ENCODE data around the gene PCDHGA6. TPM values are rescaled to one million over a fixed set of nuclear protein-coding genes. Genes with fewer than 3 reads are reported as not detected.
"Not testable (repeated sequence)": the region's sequence is repeated elsewhere in the genome, so short reads cannot be mapped to it uniquely, and the experiment has no call there.

PCDHGA6 gene
- total RNA-seq, 1 donor from 2014 or later: 3.9 TPM

DNA sequence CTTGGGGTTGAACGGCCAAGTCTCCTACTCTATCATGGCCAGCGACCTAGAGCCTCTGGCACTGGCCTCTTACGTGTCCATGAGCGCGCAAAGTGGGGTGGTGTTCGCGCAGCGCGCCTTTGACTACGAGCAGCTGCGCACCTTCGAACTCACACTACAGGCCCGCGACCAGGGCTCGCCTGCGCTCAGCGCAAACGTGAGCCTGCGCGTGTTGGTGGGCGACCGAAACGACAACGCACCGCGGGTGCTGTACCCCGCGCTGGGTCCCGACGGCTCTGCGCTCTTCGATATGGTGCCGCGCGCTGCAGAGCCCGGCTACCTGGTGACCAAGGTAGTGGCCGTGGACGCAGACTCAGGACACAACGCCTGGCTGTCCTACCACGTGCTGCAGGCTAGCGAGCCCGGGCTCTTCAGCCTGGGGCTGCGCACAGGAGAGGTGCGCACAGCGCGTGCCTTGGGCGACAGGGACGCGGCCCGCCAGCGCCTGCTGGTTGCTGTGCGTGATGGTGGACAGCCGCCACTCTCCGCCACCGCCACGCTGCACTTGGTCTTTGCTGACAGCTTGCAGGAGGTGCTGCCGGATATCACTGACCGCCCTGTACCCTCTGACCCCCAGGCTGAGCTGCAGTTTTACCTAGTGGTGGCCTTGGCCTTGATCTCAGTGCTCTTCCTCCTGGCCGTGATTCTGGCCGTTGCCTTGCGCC, 26.0 kb downstream of the PCDHGA6 start:
- no peak for DNase-seq (ENCODE audit: low spot score)
- H3K27ac Mint-ChIP-seq (ENCODE audit: unreplicated experiment): no peak overlapping the region
- H3K36me3 Mint-ChIP-seq (ENCODE audit: low read depth, unreplicated experiment): peaks cover 48% of the 10 kb centered on the region
- peaks cover 2% of the 10 kb centered on the region for H3K27me3 Mint-ChIP-seq (ENCODE audit: unreplicated experiment)
- H3K4me1 Mint-ChIP-seq (ENCODE audit: unreplicated experiment): peaks cover 2% of the 10 kb centered on the region
- H3K4me3 Mint-ChIP-seq (ENCODE audit: unreplicated experiment): peak overlapping the region; percentile 88
- TF ChIP-seq, protein P1, sequence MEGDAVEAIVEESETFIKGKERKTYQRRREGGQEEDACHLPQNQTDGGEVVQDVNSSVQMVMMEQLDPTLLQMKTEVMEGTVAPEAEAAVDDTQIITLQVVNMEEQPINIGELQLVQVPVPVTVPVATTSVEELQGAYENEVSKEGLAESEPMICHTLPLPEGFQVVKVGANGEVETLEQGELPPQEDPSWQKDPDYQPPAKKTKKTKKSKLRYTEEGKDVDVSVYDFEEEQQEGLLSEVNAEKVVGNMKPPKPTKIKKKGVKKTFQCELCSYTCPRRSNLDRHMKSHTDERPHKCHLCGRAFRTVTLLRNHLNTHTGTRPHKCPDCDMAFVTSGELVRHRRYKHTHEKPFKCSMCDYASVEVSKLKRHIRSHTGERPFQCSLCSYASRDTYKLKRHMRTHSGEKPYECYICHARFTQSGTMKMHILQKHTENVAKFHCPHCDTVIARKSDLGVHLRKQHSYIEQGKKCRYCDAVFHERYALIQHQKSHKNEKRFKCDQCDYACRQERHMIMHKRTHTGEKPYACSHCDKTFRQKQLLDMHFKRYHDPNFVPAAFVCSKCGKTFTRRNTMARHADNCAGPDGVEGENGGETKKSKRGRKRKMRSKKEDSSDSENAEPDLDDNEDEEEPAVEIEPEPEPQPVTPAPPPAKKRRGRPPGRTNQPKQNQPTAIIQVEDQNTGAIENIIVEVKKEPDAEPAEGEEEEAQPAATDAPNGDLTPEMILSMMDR (IDR thresholded peaks at IDR 0.05; ENCODE audit: unreplicated experiment): no peak
- peaks cover 30% of the 10 kb centered on the region for H3K9me3 Mint-ChIP-seq (ENCODE audit: unreplicated experiment)

GRCh38 chr5:141402553-141403243, 29.0 kb downstream of the PCDHGA6 start, which contains the start of gene PCDHGA9:
TSS of gene PCDHGA9 (plus strand) at chr5:141402778. CDS start at chr5:141402953, 175 bp downstream.
- H3K27me3 Mint-ChIP-seq (ENCODE audit: unreplicated experiment): peaks cover 2% of the 10 kb centered on the region
- H3K36me3 Mint-ChIP-seq (ENCODE audit: low read depth, unreplicated experiment): peaks cover 40% of the 10 kb centered on the region
- no peak within 1 kb of the TSS for H3K27ac Mint-ChIP-seq (ENCODE audit: unreplicated experiment)
- H3K4me3 Mint-ChIP-seq (ENCODE audit: unreplicated experiment): peak within 1 kb of the TSS; percentile 26
- H3K4me1 Mint-ChIP-seq (ENCODE audit: unreplicated experiment): peaks cover 7% of the 10 kb centered on the region
- DNase-seq (ENCODE audit: low spot score): no peak
- H3K9me3 Mint-ChIP-seq (ENCODE audit: unreplicated experiment): peaks cover 19% of the 10 kb centered on the region
- TF ChIP-seq, protein P1 (IDR thresholded peaks at IDR 0.05; ENCODE audit: unreplicated experiment): no peak

DNA sequence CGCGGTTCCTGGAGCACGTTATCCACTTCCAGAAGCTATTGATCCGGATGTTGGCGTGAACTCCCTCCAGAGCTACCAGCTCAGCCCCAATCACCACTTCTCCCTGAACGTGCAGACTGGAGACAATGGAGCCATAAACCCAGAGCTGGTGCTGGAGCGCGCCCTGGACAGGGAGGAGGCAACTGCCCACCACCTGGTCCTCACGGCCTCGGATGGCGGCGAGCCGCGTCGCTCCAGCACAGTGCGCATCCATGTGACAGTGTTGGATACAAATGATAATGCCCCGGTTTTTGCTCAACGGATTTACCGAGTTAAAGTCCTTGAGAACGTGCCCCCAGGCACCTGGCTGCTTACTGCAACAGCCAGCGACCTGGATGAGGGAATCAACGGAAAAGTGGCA, 29.7 kb downstream of the PCDHGA6 start:
- H3K4me1 Mint-ChIP-seq (ENCODE audit: unreplicated experiment): peaks cover 8% of the 10 kb centered on the region
- TF ChIP-seq, protein P1 (IDR thresholded peaks at IDR 0.05; ENCODE audit: unreplicated experiment): no peak
- peaks cover 2% of the 10 kb centered on the region for H3K27me3 Mint-ChIP-seq (ENCODE audit: unreplicated experiment)
- peaks cover 44% of the 10 kb centered on the region for H3K36me3 Mint-ChIP-seq (ENCODE audit: low read depth, unreplicated experiment)
- peaks cover 19% of the 10 kb centered on the region for H3K9me3 Mint-ChIP-seq (ENCODE audit: unreplicated experiment)
- DNase-seq (ENCODE audit: low spot score): no peak
- H3K27ac Mint-ChIP-seq (ENCODE audit: unreplicated experiment): no peak overlapping the region
- H3K4me3 Mint-ChIP-seq (ENCODE audit: unreplicated experiment): peak overlapping the region; percentile 26

- Mint-ChIP-seq H3K36me3 (ENCODE audit: low read depth, unreplicated experiment) (peaks cover 42% of the 10 kb centered on the region), H3K4me1 (ENCODE audit: unreplicated experiment) (peaks cover 24% of the 10 kb centered on the region), H3K9me3 (ENCODE audit: unreplicated experiment) (peaks cover 10% of the 10 kb centered on the region), H3K27ac (ENCODE audit: unreplicated experiment) (peak within 1 kb of the TSS; percentile 93), H3K4me3 (ENCODE audit: unreplicated experiment) (peak within 1 kb of the TSS; percentile 97)
- peak; percentile 87 for DNase-seq (ENCODE audit: low spot score)
- TF ChIP-seq, protein P1 (IDR thresholded peaks at IDR 0.05; ENCODE audit: unreplicated experiment): peak; percentile 89
- not testable (repeated sequence) for H3K27me3 Mint-ChIP-seq (ENCODE audit: unreplicated experiment)
Measured at GRCh38 chr5:141407790-141408505, 34.3 kb downstream of the PCDHGA6 start, which contains the start of gene PCDHGB6. TSS of gene PCDHGB6 (plus strand) at chr5:141408021. CDS start at chr5:141408203, 182 bp downstream.
